ENCODE results near the gene ZNF568.

ZNF568 gene

GRCh38 chr19:36986601-36987000 is 70.5 kb downstream of the ZNF568 start:
- TF ChIP-seq CTCF (IDR thresholded peaks at IDR 0.05; ENCODE audit: insufficient read depth, low read length) (no peak), POLR2AphosphoS5 (IDR thresholded peaks at IDR 0.05; ENCODE audit: low read depth) (no peak), REST (IDR thresholded peaks at IDR 0.05; ENCODE audit: insufficient replicate concordance, low read depth) (no peak), SPI1 (IDR thresholded peaks at IDR 0.05; ENCODE audit: borderline replicate concordance, low read depth) (no peak), GABPA (IDR thresholded peaks at IDR 0.05; ENCODE audit: low read depth) (no peak)
- Histone ChIP-seq H3K4me3 (replicated peaks; ENCODE audit: insufficient read depth, low read length) (no peak overlapping the region), H3K27me3 (ENCODE audit: insufficient read depth, poor library complexity, severe bottlenecking) (no peaks in the 10 kb centered on the region), H3K27ac (replicated peaks) (no peak overlapping the region)
- no peak for DNase-seq (ENCODE audit: low read depth in 1 of 2, low spot score in 1 of 2)

DNA sequence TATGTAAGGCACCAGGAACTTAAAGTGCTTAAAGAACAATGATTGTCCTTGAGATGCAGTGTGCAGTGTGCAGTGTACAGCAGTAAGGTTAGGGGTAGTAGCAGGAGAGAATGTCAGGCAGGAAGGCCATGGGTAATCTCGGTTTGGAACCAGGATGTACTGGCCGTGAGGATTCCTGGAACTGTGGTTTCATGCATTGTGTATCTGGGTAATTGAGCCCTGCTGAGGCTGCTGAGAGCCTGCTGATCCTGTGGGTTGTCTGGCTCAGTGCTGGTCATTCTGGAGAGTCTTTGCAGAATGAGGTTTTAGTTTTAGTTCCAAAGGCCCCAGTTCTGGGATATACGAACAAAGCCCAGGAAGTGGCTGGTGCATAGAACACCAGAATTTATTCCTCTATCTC is 71.0 kb downstream of the ZNF568 start:
- Histone ChIP-seq H3K27me3 (ENCODE audit: insufficient read depth, poor library complexity, severe bottlenecking) (no peaks in the 10 kb centered on the region), H3K27ac (replicated peaks) (no peak overlapping the region), H3K4me3 (replicated peaks; ENCODE audit: insufficient read depth, low read length) (no peak overlapping the region)
- TF ChIP-seq SPI1 (IDR thresholded peaks at IDR 0.05; ENCODE audit: borderline replicate concordance, low read depth) (no peak), GABPA (IDR thresholded peaks at IDR 0.05; ENCODE audit: low read depth) (no peak), POLR2AphosphoS5 (IDR thresholded peaks at IDR 0.05; ENCODE audit: low read depth) (no peak), CTCF (IDR thresholded peaks at IDR 0.05; ENCODE audit: insufficient read depth, low read length) (no peak), REST (IDR thresholded peaks at IDR 0.05; ENCODE audit: insufficient replicate concordance, low read depth) (no peak)
- DNase-seq (ENCODE audit: low read depth in 1 of 2, low spot score in 1 of 2): no peak

DNA sequence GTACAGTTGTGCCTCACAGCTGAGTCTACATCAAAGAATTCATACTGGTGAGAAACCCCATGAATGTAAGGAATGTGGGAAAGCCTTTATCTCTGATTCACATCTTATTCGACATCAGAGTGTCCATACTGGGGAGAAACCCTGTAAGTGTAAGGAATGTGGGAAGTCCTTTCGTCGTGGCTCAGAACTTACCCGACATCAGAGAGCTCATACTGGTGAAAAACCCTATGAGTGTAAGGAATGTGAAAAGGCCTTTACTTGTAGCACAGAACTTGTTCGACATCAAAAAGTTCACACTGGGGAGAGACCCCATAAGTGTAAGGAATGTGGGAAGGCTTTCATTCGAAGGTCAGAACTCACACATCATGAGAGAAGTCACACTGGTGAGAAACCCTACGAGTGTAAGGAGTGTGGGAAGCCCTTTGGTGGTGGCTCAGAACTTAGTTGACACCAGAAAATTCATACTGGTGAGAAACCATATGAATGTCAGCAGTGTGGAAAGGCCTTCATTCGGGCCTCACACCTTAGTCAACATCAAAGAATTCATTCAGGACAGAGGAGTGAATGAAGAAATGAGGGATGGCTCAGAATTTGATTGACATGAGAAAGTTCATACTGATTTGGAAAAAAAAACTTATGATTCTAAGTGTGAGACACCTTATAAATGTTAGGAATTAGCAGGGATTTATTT is 81.2 kb downstream of the ZNF568 start:
- Histone ChIP-seq H3K27ac (replicated peaks) (no peak overlapping the region), H3K27me3 (ENCODE audit: insufficient read depth, poor library complexity, severe bottlenecking) (no peaks in the 10 kb centered on the region), H3K4me3 (replicated peaks; ENCODE audit: insufficient read depth, low read length) (no peak overlapping the region)
- DNase-seq (ENCODE audit: low read depth in 1 of 2, low spot score in 1 of 2): no peak
- TF ChIP-seq CTCF (IDR thresholded peaks at IDR 0.05; ENCODE audit: insufficient read depth, low read length) (no peak), SPI1 (IDR thresholded peaks at IDR 0.05; ENCODE audit: borderline replicate concordance, low read depth) (no peak), GABPA (IDR thresholded peaks at IDR 0.05; ENCODE audit: low read depth) (no peak), REST (IDR thresholded peaks at IDR 0.05; ENCODE audit: insufficient replicate concordance, low read depth) (no peak), POLR2AphosphoS5 (IDR thresholded peaks at IDR 0.05; ENCODE audit: low read depth) (no peak)
